ENCODE results near the gene ABLIM3. TPM values are rescaled to one million over a fixed set of nuclear protein-coding genes. Genes with fewer than 3 reads are reported as not detected.

ABLIM3 gene
- total and polyA plus RNA-seq, 4 donors: 8.0 to 54.2 (median 33.6) TPM

DNA sequence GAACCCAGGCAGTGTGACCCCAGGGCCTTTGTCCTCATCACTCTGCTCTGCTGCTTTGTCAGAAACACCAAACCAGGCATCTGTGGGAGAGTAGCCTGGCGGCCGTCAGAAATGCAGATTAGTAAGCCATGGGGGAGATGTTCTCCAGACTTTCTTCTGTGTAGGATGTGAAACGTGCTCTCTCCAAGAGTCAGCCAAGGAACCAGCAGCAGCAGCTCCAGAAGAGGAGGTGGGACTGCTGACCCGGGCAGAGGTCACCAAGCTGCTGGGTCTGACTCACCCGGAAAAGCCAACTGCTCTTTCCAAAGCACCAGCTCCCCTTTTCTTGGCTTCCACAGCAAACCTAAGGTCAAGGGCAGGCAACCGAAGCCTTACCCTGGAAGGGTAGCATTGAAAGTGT, 14.4 kb upstream of the ABLIM3 start:
- Histone ChIP-seq H3K9ac (ENCODE audit: insufficient read depth in 1 of 2, low read length in 2 of 2) (no peak overlapping the region), H3K9me3 (ENCODE audit: control insufficient read depth in 4 of 4, insufficient read depth in 3 of 4, low read length in 3 of 4) (peaks cover 0 to 4% (median 0%) of the 10 kb centered on the region in 4 donors), H3K27me3 (ENCODE audit: control insufficient read depth in 3 of 3, insufficient read depth in 3 of 3, low read length in 2 of 3) (no peaks in the 10 kb centered on the region), H3K27ac (ENCODE audit: low read depth in 1 of 2, low read length in 1 of 2) (no peak overlapping the region), H3K4me3 (no peak overlapping the region), H3K36me3 (ENCODE audit: control insufficient read depth in 4 of 4, insufficient read depth in 4 of 4, low read length in 4 of 4) (no peaks in the 10 kb centered on the region), H3K4me1 (ENCODE audit: control insufficient read depth in 5 of 5, insufficient read depth in 5 of 5, low read length in 5 of 5) (peaks cover 0 to 11% (median 7%) of the 10 kb centered on the region in 5 donors)
- 72 to 76% methylated on average over 6 of the region's 6 CpGs for WGBS, 2 donors
- ATAC-seq (ENCODE audit: insufficient read depth, low FRiP score): no peak
- DNase-seq: no peak
- TF ChIP-seq, protein P1, sequence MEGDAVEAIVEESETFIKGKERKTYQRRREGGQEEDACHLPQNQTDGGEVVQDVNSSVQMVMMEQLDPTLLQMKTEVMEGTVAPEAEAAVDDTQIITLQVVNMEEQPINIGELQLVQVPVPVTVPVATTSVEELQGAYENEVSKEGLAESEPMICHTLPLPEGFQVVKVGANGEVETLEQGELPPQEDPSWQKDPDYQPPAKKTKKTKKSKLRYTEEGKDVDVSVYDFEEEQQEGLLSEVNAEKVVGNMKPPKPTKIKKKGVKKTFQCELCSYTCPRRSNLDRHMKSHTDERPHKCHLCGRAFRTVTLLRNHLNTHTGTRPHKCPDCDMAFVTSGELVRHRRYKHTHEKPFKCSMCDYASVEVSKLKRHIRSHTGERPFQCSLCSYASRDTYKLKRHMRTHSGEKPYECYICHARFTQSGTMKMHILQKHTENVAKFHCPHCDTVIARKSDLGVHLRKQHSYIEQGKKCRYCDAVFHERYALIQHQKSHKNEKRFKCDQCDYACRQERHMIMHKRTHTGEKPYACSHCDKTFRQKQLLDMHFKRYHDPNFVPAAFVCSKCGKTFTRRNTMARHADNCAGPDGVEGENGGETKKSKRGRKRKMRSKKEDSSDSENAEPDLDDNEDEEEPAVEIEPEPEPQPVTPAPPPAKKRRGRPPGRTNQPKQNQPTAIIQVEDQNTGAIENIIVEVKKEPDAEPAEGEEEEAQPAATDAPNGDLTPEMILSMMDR (IDR thresholded peaks at IDR 0.05; ENCODE audit: control extremely low read depth, extremely low read depth): no peak

DNA sequence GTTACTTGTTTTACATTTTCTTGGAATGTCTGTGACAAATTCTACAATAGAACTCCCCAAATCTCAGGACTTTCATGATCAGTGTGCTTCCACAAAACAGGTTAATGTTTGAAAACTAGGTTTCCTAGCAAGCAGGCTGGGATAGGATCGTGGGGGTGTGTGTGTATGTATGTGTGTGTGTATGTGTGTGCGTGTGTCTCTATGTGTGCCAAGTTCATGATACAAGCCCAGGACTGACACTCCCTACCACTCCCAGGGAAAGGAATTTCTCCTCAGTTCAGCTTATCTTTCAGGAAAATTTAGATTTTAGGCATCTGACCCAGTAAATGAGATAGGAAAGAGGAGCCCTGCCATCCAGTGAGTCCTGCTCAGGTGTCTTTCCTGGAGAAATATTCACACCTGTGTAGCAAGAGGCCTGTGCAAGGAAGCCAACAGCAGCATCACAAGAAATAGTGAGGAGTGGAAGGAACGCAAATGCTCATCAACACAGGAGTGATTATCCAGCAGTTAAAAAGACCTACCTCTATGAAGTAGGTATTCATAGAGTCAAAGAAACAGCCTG, 13.8 kb upstream of the ABLIM3 start:
- DNase-seq: no peak
- TF ChIP-seq, protein P1 (IDR thresholded peaks at IDR 0.05; ENCODE audit: control extremely low read depth, extremely low read depth): no peak
- no peaks in the 10 kb centered on the region for H3K27me3 ChIP-seq (ENCODE audit: control insufficient read depth in 3 of 3, insufficient read depth in 3 of 3, low read length in 2 of 3)
- peaks cover 0 to 4% (median 0%) of the 10 kb centered on the region in 4 donors for H3K9me3 ChIP-seq (ENCODE audit: control insufficient read depth in 4 of 4, insufficient read depth in 3 of 4, low read length in 3 of 4)
- WGBS, 2 donors: 69% methylated on average over 3 of the region's 3 CpGs
- H3K4me3 ChIP-seq: no peak overlapping the region
- ATAC-seq (ENCODE audit: insufficient read depth, low FRiP score): no peak
- H3K36me3 ChIP-seq (ENCODE audit: control insufficient read depth in 4 of 4, insufficient read depth in 4 of 4, low read length in 4 of 4): no peaks in the 10 kb centered on the region
- H3K9ac ChIP-seq (ENCODE audit: insufficient read depth in 1 of 2, low read length in 2 of 2): no peak overlapping the region
- no peak overlapping the region for H3K27ac ChIP-seq (ENCODE audit: low read depth in 1 of 2, low read length in 1 of 2)
- H3K4me1 ChIP-seq (ENCODE audit: control insufficient read depth in 5 of 5, insufficient read depth in 5 of 5, low read length in 5 of 5): peaks cover 0 to 13% (median 8%) of the 10 kb centered on the region in 5 donors

DNA sequence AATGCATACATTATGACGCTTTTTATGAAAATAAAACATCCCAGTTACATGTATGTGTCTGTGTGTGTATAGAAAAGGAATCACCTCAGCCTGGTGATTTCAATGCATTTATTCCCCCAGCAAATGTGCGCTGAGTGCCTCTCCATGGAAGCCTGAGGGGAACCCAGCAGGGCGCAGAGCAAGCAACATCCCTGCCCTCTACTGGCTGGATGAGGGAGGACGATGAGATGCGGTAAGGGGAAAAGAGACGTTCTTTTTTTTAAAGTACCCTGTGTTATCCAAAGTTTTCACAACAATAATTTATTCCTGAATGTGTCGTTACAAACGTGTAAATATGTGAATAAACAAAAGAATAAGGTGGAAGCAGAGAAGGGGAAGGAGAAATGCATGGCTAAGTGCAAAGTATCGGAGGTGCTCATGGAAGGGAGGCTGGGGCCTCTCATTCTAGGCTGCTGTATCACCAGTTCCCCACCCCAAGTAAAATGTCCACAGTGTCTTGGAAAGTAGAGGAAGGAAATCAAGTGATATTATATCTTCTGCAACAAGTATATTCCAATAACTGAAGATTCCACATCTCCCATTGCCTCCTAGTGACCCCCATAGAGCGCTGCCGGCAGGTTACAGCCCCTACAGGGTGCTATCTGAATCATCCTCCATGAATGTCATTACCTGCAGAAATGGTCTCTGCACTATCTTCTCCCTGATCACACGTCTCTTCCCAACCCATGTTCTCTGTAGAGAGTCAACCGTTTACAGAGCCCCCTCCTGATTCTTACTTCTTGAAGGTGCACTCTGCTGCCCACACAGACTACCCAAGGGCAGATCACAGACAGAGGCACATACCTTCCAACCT, 13.0 kb upstream of the ABLIM3 start:
- 46 to 53% methylated on average over 13 of the region's 13 CpGs for WGBS, 2 donors
- H3K27ac ChIP-seq (ENCODE audit: low read depth in 1 of 2, low read length in 1 of 2): no peak overlapping the region
- DNase-seq (peak; percentile 33 to 47 (median 45)), ATAC-seq (ENCODE audit: insufficient read depth, low FRiP score) (no peak)
- H3K9ac ChIP-seq (ENCODE audit: insufficient read depth in 1 of 2, low read length in 2 of 2): no peak overlapping the region
- H3K4me3 ChIP-seq: no peak overlapping the region
- peaks cover 0 to under 1% (median 0%) of the 10 kb centered on the region in 4 donors for H3K9me3 ChIP-seq (ENCODE audit: control insufficient read depth in 4 of 4, insufficient read depth in 3 of 4, low read length in 3 of 4)
- H3K36me3 ChIP-seq (ENCODE audit: control insufficient read depth in 4 of 4, insufficient read depth in 4 of 4, low read length in 4 of 4): no peaks in the 10 kb centered on the region
- TF ChIP-seq, protein P1 (IDR thresholded peaks at IDR 0.05; ENCODE audit: control extremely low read depth, extremely low read depth): peak; percentile 2
- peaks cover 0 to 13% (median 8%) of the 10 kb centered on the region in 5 donors for H3K4me1 ChIP-seq (ENCODE audit: control insufficient read depth in 5 of 5, insufficient read depth in 5 of 5, low read length in 5 of 5)
- H3K27me3 ChIP-seq (ENCODE audit: control insufficient read depth in 3 of 3, insufficient read depth in 3 of 3, low read length in 2 of 3): no peaks in the 10 kb centered on the region
